ENCODE results near the gene KRTAP20-3.

The KRTAP20-3 gene

GRCh38 chr21:30642564-30642963, at the start of gene KRTAP20-3:
Gene KRTAP20-3, plus strand, starts transcription at chr21:30642864.
- no peak for DNase-seq (ENCODE audit: low read depth, low spot score)

GRCh38 chr21:30598802-30599201, 43.9 kb upstream of the KRTAP20-3 start, which contains the start of gene KRTAP6-2:
Gene KRTAP6-2, minus strand, starts transcription at chr21:30598902. Its CDS starts 28 bp downstream, at chr21:30598874.
- DNase-seq (ENCODE audit: low read depth, low spot score): no peak

- no peak for DNase-seq (ENCODE audit: low read depth, low spot score)
These were observed 41.9 kb upstream of the KRTAP20-3 start, which contains the start of gene KRTAP22-1 for GRCh38 chr21:30600787-30601186. Gene KRTAP22-1, plus strand, starts transcription at chr21:30601087.

GRCh38 chr21:30605968-30606367, 36.7 kb upstream of the KRTAP20-3 start:
- DNase-seq (ENCODE audit: low read depth, low spot score): no peak

GRCh38 chr21:30612132-30612531, 30.5 kb upstream of the KRTAP20-3 start:
- no peak for DNase-seq (ENCODE audit: low read depth, low spot score)

- DNase-seq (ENCODE audit: low read depth, low spot score): no peak
These were observed 28.8 kb upstream of the KRTAP20-3 start, which contains the start of gene KRTAP6-1 for GRCh38 chr21:30613836-30614235. Gene KRTAP6-1, minus strand, starts transcription at chr21:30613930. Its CDS starts 26 bp downstream, at chr21:30613904.

- DNase-seq (ENCODE audit: low read depth, low spot score): no peak
These were observed 27.5 kb upstream of the KRTAP20-3 start for GRCh38 chr21:30615199-30615598.

GRCh38 chr21:30616125-30616524, 26.5 kb upstream of the KRTAP20-3 start, which contains the start of gene KRTAP20-1:
Gene KRTAP20-1, plus strand, starts transcription at chr21:30616425. Its CDS starts 30 bp downstream, at chr21:30616455.
- DNase-seq (ENCODE audit: low read depth, low spot score): no peak

- DNase-seq (ENCODE audit: low read depth, low spot score): no peak
These were observed 22.6 kb upstream of the KRTAP20-3 start for GRCh38 chr21:30620080-30620479.

- no peak for DNase-seq (ENCODE audit: low read depth, low spot score)
These were observed 22.1 kb upstream of the KRTAP20-3 start, which contains the start of gene KRTAP20-4 for GRCh38 chr21:30620522-30620921. Gene KRTAP20-4, plus strand, starts transcription at chr21:30620627.

- no peak for DNase-seq (ENCODE audit: low read depth, low spot score)
These were observed 19.3 kb upstream of the KRTAP20-3 start for GRCh38 chr21:30623362-30623761.

GRCh38 chr21:30625449-30626165, 17.1 kb upstream of the KRTAP20-3 start:
- no peak for DNase-seq (ENCODE audit: low read depth, low spot score)

- no peak for DNase-seq (ENCODE audit: low read depth, low spot score)
These were observed 14.6 kb upstream of the KRTAP20-3 start for GRCh38 chr21:30628109-30628508.

- DNase-seq (ENCODE audit: low read depth, low spot score): no peak
These were observed 13.5 kb upstream of the KRTAP20-3 start for GRCh38 chr21:30629200-30629599.

- DNase-seq (ENCODE audit: low read depth, low spot score): no peak
These were observed 7.8 kb upstream of the KRTAP20-3 start, which contains the start of gene KRTAP20-2 for GRCh38 chr21:30634906-30635305. Gene KRTAP20-2, plus strand, starts transcription at chr21:30635206. Its CDS starts 58 bp downstream, at chr21:30635264.

GRCh38 chr21:30638686-30639085, 4.0 kb upstream of the KRTAP20-3 start:
- DNase-seq (ENCODE audit: low read depth, low spot score): no peak

- DNase-seq (ENCODE audit: low read depth, low spot score): no peak
These were observed 4.3 kb downstream of the KRTAP20-3 start for GRCh38 chr21:30646904-30647414.

GRCh38 chr21:30652891-30653290, 10.2 kb downstream of the KRTAP20-3 start:
- DNase-seq (ENCODE audit: low read depth, low spot score): no peak

- no peak for DNase-seq (ENCODE audit: low read depth, low spot score)
These were observed 26.1 kb downstream of the KRTAP20-3 start for GRCh38 chr21:30668776-30669175.

GRCh38 chr21:30672985-30673650, 30.5 kb downstream of the KRTAP20-3 start:
- DNase-seq (ENCODE audit: low read depth, low spot score): no peak

GRCh38 chr21:30674312-30674711, 31.6 kb downstream of the KRTAP20-3 start:
- no peak for DNase-seq (ENCODE audit: low read depth, low spot score)

GRCh38 chr21:30676737-30677136, 34.1 kb downstream of the KRTAP20-3 start:
- DNase-seq (ENCODE audit: low read depth, low spot score): no peak
